ENCODE data around the gene ATL2.

DNA sequence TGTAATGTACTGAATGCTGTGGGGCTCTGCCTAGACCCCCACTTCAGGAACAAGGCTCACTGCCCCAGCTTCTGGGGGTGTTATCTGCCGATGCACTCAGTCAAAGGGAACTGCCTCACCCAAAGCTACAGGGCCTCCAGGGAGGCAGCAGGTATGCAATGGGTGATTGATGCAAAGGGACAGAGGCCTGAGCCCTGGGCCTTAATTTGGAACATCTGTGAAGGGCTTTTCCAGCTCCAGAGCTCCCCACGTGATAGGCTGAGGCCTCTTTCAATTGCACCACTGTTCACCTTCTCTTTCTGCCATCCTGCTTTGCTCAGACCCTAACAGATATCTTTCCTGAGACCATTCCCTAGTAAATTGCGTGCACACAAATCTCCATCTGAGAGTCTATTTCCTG is 131.0 kb downstream of the ATL2 start:
- TF ChIP-seq, protein P1, sequence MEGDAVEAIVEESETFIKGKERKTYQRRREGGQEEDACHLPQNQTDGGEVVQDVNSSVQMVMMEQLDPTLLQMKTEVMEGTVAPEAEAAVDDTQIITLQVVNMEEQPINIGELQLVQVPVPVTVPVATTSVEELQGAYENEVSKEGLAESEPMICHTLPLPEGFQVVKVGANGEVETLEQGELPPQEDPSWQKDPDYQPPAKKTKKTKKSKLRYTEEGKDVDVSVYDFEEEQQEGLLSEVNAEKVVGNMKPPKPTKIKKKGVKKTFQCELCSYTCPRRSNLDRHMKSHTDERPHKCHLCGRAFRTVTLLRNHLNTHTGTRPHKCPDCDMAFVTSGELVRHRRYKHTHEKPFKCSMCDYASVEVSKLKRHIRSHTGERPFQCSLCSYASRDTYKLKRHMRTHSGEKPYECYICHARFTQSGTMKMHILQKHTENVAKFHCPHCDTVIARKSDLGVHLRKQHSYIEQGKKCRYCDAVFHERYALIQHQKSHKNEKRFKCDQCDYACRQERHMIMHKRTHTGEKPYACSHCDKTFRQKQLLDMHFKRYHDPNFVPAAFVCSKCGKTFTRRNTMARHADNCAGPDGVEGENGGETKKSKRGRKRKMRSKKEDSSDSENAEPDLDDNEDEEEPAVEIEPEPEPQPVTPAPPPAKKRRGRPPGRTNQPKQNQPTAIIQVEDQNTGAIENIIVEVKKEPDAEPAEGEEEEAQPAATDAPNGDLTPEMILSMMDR (IDR thresholded peaks at IDR 0.05; ENCODE audit: control extremely low read depth in 1 of 3, insufficient read depth in 1 of 3, low read depth in 1 of 3, low read length in 3 of 3), result no peak
- no peak for TF ChIP-seq POLR2AphosphoS5 (IDR thresholded peaks at IDR 0.05; ENCODE audit: low read depth, low read length)
- TF ChIP-seq TAF1 (IDR thresholded peaks at IDR 0.05; ENCODE audit: low read depth, low read length), result no peak
- no peak for TF ChIP-seq SIN3A (conservative IDR thresholded peaks at IDR 0.05 in 1 of 2, IDR thresholded peaks at IDR 0.05 in 1 of 2; ENCODE audit: low read depth in 1 of 2, low read length in 2 of 2)
- TF ChIP-seq, protein P2, sequence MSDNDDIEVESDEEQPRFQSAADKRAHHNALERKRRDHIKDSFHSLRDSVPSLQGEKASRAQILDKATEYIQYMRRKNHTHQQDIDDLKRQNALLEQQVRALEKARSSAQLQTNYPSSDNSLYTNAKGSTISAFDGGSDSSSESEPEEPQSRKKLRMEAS (IDR thresholded peaks at IDR 0.05), result no peak
- no peak for TF ChIP-seq EZH2 (IDR thresholded peaks at IDR 0.05; ENCODE audit: low read depth, low read length, severe bottlenecking)
- TF ChIP-seq GABPA (IDR thresholded peaks at IDR 0.05; ENCODE audit: borderline replicate concordance, insufficient read depth, low read length), result no peak
- TF ChIP-seq EP300 (IDR thresholded peaks at IDR 0.05; ENCODE audit: borderline replicate concordance in 1 of 2, low read depth in 2 of 2, low read length in 2 of 2), result no peak
- TF ChIP-seq EGR1 (IDR thresholded peaks at IDR 0.05; ENCODE audit: borderline replicate concordance, low read depth, low read length), result no peak

Data from H1 (cell line).